DMS 273 treated with DMSO at 0.1 percent for 48 hours (cell line): ENCODE data around the gene SLC9A7.

Source experiments
- DNase-seq: peaks from one replicate; lab custom pipeline; 2025; lab: John Stamatoyannopoulos, UW

The SLC9A7 gene

DNA sequence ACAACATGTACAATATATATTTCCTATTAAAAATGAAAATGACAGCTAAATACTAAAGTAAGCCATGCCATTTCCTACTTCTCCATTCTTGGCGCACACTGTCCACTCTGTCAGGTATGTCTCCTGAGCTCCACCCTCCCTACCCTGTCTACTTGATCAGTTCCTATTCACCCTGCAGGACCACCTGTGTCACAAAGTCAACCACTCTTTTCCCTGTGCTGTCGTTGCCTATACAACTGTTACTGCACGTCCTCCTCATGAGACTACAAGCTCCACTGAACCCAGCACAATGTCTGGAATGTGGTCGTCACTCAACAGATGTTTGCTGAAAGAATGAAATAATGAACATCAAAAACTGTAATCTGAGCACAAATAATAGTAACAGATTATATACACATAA, 54.9 kb downstream of the SLC9A7 start:
- no peak for DNase-seq

DNA sequence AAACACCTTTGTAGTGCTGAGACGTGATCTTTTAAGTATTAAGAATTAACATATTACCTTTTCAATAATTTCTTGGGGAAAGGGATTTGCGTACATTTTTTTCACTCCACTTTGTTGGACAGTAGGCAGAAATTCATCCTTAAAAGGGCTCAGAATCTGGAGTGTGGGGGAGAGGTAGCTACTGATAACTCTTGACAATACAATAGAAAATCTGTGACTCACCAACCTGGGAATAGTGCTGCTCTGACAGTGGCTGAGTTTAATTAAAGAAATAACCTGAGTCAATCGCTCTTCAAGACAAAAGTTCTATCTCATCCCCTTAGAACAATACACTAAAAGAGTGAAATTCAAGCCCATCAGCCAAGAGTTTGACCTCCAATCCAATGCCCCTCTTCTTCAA, 60.2 kb downstream of the SLC9A7 start:
- no peak for DNase-seq

DNA sequence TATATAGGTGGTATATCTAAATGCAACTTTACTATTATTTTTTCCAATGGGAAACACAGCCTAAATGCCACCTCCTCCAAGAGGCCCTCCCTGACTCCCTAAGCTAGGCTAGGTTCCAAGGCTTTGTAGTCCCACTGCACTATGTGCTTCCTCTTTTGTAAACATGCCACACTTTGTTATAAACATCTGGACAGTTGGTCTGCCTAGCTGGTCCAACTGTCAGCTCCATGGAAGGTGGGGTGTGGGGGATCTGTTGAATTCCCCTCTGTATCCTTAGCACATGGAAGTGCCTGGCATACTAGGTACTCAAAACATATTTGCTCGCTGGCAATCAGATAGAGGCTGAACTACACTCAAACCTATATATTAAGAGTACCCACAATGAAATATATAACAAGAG, 63.4 kb downstream of the SLC9A7 start:
- no peak for DNase-seq

DNA sequence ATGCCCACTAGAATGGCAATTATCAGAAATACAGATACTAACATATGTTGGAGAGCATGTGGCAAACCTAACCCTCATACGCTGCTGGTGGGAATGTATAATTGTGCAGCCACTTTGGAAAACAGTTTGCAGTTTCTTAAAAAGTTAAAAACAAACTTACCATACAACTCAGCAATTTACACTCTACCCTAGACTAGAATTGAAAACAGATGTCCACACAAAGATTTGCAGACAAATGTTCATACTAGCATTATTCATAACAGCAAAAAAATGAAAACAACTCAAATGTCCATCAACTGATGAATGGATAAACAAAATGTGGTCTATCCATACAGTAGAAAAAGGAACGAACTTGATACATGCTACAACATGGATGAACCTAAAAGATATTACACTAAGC, 64.4 kb downstream of the SLC9A7 start:
- no peak for DNase-seq

DNA sequence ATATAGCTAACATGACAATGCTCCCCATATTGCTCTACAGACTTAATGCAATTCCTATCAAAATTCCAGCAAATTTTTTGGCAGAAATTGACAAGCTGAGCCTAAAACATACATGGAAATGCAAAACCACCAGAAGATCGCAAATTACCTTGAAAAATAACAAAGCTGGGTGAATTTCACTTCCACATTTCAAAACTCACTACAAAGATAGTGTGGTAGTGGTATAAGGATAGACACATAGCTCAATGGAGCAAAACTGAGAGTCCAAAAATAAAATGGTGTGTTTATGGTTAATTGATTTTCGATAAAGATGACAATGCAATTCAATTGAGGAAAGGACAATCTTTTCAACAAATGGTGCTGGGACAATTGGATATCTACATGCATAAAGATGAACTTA, 65.8 kb downstream of the SLC9A7 start:
- DNase-seq = no peak

DNA sequence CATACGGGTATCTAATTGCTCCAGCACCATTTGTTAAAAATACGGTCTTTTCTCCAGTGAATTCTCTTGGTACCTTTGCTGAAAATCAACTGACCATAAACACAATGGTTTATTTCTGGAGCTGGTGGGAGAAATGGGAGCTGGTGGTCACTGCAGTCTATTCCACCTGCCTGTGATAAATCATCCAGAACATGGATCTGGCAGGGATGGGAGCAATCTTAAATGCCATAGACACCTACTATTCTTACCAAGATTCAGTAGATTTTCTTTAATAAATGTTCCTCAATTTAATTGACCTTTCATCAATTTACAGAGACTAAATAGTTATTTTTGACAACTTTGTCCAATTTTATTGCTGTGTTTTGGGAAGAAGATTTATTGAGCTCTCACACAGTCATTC, 68.1 kb downstream of the SLC9A7 start:
- DNase-seq = no peak

DNA sequence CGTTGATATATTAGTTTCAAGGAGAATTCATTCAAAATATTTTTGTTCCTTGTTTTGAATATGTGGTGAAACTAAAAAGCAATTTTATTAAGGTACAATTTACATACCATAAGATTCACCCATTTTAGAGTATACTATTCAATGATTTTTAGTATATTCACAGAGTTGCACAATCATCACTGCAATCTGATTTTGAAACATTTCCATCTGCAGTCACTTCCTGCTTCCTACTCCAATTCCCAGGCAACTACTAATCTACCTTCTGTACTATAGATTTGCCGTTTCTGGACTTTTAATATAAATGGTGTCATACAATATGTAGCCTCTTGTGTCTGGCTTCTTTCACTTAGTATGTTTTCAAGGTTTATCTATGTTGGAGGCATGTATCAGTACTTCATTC, 71.3 kb downstream of the SLC9A7 start:
- DNase-seq = no peak

DNA sequence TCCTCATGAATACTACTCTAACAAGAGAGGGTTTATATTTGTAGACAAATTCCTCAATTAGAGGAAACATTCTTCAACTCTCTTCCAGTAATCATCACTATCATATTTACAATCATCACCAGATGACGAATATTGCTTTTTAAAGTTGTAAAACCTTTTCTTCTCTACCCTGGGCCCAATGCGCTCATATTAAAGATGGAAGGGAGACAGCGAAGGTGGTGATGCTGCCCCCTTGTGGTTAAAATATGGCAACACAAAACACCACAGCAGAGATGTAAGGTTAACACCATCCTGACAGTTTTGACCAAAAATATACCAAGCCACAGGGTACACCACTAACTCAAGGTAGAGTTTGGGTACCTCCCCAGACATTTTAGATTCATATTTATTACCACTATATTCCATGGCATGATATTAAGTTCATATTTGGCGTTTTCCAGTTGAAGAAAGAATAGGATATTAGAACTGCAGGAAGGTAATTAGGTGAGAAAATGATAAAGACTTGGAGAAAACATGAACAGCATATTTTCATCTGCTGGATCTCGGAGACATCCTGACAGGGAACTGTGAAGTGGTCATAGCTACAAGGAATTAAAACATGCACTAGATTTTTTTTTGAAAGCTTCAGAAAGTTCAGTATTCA, 72.8 kb downstream of the SLC9A7 start:
- no peak for DNase-seq

DNA sequence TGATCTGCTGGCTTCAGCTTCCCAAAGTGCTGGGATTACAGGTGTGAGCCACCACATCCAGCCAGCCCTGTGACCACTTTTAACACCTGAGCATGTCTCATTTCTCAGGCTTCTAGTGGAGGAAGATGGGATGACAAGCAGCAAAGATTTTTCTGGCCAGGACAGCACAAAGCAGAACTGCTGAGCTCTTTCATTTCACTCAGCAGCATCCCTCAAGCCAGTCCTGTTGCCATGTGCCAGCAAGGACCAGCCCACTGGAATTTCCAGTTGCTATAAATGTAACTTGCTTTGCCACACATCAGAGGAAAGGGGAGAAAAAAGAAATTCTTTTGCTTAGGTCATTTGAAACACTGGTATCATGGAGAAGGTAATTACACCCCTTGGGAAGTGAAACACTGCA, 75.9 kb downstream of the SLC9A7 start:
- no peak for DNase-seq

DNA sequence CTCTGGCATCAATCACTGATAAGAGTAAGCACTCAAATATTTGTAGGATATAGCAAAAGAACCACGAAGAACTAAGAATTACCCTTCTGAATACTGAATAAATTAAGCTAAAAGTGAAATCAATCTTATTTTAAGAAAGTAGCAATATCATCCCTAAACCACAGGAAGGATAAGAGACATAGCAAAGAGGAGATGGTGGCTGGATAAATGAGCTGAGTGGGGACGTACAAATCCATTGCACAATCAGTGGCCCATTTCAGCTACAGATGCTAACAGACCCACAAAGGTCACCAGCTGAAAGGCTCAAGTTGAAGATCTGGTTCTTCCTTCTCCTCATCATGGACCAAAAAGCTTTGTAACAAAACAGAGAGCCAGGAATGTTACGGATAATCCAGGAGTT, 77.1 kb downstream of the SLC9A7 start:
- no peak for DNase-seq

DNA sequence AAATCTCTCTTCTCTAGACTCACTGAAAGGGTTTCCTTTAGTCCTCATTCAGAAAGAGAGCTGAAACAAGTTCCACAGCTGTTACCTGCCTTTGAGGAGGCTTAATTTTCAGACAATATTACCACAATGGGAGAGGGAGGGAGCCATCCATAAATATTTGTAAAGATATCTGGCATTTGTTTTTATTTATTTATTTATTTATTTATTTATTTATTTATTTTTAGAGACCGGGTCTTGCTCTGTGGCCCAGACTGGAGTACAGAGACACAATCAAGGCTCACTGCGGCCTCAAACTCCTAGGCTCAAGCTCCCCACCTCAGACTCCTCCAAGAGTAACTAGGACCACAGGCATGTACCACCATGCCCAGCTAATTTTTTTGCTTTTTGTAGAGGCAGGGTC, 80.7 kb downstream of the SLC9A7 start:
- no peak for DNase-seq

DNA sequence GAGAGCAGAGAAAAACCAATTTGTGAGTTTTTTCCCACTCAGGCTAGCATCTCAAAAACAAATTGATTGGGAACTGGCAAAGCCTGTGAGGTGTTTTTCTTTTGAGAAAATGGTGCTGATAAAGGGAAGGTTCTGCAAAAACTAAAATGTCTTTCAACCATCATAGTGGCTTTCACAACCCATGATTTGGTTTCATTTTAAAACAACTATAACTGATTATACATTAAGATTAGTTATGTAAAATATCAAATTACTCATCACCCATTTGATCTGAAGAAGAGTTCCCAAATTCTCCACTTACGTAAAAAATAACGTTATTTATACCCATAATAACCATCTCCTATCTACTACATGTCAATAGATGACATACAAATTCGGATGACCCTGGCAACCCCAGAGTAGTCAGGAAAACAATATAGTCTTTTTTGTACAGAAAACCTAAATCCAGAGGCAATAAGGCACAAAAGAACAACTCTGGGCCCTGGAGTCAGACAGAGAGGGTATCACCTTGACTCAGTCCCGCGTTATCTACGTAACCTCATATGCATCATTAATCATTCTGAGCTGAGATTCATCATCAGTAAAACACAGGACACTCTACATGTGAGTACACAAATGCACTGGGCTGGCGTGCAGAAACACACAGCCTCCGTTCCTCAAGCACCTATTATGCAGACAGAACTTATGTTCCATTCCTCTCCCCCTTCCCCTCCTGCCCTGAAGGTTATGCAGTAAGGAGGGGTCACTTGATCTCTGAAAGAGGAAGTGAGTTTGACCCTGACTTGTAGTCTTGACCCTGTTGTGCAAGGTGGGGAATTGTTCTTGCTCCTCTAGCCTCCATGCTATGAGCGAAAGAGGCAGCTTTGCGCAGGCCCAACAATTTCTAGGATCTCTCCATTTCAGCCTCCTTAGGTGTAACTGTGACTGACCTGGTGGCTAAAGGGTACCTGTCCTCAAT, 82.2 kb downstream of the SLC9A7 start:
- DNase-seq = no peak

DNA sequence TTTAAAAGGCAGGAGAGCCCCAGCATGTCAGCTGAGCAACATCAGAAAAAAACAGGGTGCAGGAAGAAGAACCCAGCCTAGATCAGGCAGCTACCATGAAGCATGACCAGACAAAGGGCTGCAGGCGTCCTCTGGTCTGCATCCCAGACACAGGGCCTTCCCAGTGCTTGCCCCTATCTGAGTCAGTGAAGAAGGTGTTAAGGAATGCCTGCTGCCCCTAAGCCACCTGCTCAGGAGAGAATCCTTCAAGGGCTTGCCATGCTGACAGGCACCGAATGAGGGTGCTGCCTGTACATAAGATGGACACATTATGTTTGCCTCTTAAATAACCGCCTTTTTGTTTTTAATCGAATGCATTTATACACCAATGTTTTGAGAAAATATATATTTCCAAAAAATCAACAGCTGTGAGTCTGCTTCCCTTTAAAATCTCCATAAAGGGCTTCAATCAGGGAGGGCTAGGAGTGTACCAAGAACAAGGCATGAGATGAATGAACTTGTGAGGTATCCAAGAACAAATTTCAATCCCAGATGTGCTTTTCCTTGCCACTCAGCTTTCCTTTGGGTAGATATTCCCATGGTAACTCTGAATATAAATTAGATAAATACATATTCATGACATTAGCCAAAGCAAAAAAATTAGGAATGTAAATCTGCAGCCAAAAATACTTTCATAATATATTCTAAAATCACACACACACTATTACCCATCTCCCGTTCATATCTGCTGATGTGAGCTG, 85.1 kb downstream of the SLC9A7 start:
- no peak for DNase-seq

DNA sequence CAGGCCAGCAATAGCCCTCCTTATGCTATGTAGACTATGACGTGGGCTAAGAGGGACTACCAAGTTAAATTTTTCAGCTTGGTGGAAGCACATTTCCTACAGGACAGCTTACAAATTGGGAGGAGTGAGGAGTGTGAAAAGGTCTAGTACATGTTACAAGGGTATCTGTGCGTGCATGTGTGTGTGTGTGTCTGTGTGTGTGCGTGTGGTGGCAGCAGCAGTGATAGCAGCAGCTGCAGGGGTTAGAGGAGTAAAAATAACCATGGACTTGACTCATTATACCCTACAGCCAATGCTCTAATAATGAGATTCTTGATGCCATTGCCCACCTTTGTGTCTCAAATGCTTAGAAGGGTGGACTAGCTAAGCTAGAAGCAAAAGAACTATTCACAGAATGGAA, 88.6 kb downstream of the SLC9A7 start:
- no peak for DNase-seq

DNA sequence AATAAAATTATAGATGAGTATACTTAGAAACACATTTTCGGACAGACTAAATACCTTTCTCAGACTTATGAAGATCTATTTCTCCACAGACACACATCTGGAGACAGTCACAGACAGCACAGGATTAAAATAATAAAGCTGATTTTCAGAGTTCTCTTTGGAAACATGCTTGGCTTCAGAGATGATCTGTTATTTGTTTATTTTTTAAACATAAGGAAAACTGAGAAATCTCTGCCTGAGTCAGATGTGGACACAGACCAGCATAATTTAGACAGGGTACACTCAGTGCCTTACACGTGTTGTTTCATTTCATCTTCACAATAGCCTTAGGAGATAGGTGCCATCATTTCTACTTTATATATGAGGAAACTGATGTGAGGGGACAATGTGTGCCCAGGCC, 92.1 kb downstream of the SLC9A7 start:
- no peak for DNase-seq

DNA sequence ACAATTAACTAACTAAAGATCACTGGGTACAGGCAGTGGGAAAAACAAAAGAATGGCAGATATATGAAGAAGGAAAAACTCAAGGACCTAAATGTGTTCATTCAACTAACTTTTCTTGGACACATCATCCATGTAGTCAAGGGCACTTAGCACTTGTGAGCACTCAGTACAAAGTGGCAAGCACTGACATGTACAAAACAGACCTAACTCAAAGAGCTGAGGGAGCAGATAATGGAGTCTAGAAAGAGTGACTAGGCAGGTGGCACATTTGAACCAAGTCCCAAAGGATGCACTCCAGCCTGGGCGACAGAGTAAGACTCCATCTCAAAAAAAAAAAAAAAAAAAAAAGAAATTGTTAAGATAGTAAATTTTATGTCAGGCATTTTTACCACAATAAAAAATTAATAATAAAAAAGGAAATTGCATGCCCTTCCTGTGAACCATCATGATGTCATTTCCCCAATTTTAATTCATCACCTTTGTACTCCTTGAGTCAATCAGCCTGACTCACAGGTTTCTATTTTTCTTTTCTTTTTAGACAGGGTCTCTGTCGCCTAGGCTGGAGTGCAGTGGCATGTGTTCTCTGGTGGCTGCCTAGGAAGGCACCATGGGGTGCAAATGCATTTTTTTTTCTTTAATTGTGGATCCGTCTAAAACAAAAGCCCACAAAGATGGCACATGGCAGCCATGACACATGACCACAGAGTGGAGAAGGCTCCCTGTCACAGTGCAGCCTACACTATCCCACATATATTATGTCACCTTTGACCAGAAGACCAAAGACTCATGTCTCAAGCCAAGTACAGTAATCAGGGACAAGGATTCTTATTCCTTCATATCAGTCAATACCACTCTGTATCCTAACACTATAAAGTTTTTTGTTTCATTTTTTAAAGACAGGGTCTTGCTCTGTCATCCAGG, 93.4 kb downstream of the SLC9A7 start:
- DNase-seq = no peak

DNA sequence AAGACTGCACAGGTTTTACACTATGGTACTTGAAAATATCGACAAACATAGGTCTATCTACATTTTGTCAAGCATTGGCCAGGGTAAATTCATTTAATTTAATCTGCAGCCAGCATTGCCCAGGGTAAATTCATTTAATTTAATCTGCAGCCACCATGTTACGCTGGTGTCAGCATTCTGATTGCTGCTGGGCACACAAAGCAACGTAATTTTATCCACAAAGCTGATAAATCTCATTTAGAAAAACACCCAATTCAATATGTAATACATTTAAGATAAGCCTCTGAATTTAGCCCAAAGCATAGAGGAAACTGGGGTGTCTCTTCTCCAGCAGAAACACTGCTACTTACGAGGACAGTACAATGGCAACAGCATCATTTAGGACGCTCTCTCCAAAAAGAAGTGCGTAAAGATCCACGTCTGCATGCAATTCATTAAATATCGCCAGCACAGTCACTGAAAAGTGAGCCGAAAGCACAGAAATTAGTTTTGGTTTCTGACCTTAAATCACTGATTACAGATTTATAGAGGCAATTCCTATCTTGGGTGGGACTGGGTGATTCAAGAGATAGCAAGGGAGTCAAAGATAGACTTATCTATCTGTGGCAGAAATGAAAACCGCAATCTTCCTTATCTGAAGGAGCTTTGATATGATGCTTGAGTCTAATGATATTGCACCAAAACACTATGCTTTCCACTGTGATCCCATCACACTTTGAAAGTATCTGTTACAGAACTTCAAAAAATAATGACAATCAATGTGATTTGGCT, 96.5 kb downstream of the SLC9A7 start:
- DNase-seq = no peak

DNA sequence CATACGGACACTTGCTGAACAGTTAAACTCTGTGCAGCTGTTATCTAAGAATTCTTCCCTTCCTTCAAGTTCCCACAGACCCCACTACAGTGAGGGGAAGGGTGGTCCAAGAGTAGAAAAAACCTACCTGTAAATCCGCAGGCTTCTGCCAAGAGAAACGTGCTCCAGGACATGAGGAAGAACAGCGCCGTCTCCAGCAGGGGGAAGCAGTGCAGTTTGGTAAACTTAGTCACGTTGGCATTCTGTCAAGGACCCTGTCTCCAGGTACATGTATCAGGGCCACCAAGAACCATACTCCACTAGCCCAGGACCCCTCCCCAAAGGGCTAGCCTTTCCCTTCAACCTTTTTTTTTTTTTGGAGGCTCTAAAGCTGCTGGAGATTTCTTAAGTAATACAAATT, 105.4 kb downstream of the SLC9A7 start:
- DNase-seq = no peak

DNA sequence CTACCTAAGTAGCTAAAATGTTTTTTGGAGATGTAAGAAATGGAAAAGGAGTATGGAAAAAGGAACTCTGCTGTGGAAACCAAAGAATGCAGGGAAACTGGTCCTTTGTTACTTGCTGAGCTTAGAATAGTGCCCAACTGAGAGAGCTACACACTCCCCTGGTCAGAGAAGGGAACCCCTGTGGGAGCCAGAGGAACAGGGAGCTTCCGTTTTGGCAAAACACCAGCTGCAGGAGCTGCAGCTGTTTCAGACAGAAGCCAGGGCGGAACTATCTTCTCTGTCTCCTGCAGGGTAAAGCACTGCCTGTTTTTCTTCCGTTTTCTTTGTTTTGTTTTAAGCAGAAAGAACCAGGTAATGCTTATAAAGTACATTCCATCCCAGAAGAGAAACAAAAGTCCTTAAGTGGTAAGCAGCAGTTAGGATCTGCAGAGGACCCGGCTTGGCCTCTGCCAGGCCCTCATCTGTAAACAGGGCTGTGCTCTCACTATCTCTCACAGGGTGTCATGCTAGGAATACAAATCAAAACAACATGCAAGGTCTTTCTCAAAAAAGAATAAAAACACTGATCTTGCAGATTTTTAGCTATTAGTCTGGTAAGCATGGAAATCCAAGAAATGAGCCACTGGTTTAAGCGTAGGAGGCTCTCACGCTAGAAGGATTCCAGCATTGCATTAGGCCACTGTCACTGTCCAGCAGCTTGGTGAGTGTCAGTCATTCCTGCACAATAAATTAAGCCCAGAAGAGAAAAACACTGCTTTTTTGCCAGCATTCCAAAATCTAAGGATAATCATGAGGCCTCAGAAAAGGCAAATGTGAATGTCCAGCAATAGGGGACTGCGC, 109.3 kb downstream of the SLC9A7 start:
- no peak for DNase-seq

DNA sequence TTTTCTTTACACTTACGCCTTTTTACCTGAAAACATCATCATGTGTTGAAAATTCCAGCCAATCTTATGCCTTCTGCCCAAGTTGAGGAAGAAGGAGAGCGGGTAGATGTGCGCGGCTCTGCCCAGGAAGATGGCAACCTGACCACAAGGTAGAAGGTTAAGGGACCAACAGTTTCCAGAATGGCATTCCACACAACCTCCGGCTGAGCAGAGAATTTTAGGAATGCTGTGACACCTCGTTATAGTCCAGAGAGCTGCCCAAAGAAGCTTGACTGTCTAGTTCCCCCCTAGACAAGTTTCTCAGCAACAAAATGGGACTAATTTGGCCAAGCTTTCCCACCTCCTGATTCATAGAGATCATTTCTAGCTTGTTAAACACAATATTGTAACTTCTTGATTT, 110.3 kb downstream of the SLC9A7 start:
- no peak for DNase-seq
